ENCODE measurements around the gene HPCAL4. TPM values are rescaled to one million over a fixed set of nuclear protein-coding genes. Genes with fewer than 3 reads are reported as not detected.

Gene HPCAL4
- total RNA-seq: 0.05 TPM
- long read RNA-seq: 0 reads

DNA sequence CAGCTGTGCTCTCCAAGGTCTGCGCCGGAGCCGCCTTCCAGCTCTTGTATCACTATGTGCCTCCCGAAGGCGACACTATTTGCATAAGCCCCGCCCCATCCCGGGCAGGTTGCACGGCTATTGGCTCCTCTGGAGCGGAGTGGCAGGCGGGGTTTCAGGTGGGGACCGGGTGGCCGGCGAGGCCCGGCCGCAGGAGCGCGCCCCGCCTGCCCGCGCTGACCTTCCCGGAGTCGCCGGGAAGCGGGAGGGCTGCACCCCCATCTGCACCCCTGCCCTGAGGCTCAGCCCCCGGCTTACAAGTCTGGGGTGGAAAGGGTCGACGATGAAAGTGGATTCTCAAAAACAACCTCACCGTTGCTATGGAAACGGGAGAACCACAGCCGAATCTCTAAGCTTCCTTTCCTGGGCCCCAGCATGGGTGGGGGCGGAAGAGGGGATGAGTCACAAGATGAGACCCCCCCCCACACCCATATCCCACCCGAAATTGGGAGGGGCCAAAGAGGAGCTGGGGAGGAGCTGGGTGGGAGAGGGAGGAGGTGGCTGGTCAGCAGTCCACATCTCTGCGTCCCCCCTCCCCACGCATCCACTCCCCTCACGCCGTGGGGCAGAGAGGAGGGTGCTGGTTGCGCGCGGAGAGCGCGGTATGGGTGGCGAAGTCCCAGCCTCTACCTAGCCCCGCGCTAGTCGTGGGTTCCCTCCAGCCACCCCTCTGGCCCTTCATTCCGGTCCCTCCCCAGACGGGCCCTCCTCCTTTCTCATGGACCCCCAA lies at the start of gene HPCAL4:
Gene HPCAL4 (minus strand): TSS at position 51 of the 769 bp plus-strand sequence. CDS start 6,830 bp downstream, outside the sequence.
- intact Hi-C loops (cut with DNase I): no loop called here
- DNase-seq (ENCODE audit: low spot score): peak; percentile 90

DNA sequence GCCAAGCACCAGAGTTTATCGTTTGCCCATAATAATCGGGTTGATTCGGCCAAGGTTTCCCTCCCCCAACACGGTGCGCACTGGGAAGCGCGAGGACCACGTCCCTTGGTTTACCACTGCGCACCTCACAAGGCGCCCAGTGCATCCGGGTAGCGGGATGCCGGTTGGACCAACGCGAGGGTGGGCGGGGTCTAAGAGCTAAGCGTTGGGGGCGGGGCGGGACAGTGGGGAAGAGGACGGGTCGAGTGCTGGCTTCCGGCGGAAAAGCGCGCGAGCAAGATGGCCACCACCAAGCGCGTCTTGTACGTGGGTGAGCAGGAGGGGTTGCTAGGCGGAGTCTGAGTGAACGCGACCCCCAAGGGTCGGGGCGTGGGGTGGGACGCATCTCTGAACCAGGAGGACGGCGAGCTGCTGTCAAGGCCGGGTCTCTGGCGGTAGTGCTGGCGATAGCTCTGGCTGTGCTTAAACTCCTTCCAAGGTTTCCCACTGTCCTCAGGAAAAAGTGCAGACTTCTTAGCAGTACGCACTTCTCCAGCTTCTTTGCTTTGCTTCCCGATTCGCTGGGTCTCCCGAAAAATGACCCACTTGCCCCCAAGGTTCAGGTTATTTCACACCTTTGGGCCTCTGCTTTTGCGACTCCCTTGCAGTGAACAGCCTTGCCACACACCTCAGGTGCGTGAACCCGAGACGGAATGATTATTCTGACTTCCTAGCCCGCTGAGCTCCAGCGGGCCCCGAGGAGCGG lies 47.6 kb upstream of the HPCAL4 start, which contains the start of gene PPIE:
Gene PPIE (plus strand): TSS at position 261 of the 745 bp plus-strand sequence. CDS start 19 bp downstream, at position 280.
- intact Hi-C loops (cut with DNase I): no loop called here
- DNase-seq (ENCODE audit: low spot score): peak; percentile 96

DNA sequence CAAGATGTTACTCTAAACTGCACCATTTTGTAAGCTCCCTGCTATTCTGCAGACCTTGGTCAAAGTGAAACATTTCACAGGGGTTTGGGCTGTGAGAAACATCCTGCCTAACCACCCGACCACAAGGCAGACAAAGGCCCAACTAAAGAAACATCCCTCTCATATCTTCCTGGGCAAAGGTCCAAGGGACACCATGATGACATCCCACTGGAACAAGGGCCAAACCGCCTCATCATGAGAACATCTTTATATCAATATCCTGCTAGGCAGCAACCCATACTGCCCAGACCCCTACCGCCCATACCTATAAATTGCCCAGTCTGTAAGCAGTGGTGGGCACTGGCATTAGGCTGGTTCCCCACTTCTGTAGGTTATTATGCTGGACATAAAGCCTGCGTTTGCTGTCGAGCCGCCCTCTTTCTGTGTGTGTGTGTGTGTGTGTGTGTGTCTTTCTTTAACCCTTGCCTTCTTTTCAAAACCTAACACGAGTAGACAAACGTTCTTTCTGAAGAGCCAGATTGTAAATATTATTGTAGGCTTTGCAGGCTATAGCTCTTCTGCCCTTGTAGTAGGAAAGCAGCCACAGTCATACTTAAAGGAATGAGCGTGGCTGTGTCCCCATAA lies 46.4 kb upstream of the HPCAL4 start:
- intact Hi-C loops (cut with DNase I): no loop called here

GRCh38 chr1:39735731-39736130 lies 44.5 kb upstream of the HPCAL4 start:
- DNase-seq (ENCODE audit: low spot score): no peak
- intact Hi-C loops (cut with DNase I): no loop called here

More for the DNA sequence above, 46.4 kb upstream of the HPCAL4 start:
- no peak for DNase-seq (ENCODE audit: low spot score)

GRCh38 chr1:39733161-39733560 lies 41.9 kb upstream of the HPCAL4 start:
- DNase-seq (ENCODE audit: low spot score): no peak
- intact Hi-C loops (cut with DNase I): no loop called here

DNA sequence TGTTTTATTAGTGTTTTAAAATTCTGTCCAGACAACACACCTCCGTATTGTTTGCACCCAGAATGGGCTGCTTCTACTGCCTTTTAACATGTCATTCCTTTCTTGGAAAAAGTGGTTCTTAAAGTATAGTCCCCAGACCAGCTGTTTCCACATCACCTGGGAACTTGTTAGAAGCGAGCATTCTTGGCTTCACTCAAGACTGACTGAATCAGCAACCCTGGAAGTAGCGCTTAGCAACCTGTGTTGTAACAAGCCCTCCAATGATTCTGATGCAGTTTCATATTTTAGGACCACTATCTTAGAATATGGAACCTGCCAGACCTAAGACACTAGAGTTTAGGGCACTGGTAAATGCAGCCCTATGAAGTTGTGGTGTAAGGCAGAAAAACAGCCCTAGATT lies 41.5 kb upstream of the HPCAL4 start:
- intact Hi-C loops (cut with DNase I): no loop called here
- DNase-seq (ENCODE audit: low spot score): no peak

- no peak for DNase-seq (ENCODE audit: low spot score)
- intact Hi-C loops (cut with DNase I): no loop called here
These were observed 38.6 kb upstream of the HPCAL4 start for GRCh38 chr1:39729842-39730241.

DNA sequence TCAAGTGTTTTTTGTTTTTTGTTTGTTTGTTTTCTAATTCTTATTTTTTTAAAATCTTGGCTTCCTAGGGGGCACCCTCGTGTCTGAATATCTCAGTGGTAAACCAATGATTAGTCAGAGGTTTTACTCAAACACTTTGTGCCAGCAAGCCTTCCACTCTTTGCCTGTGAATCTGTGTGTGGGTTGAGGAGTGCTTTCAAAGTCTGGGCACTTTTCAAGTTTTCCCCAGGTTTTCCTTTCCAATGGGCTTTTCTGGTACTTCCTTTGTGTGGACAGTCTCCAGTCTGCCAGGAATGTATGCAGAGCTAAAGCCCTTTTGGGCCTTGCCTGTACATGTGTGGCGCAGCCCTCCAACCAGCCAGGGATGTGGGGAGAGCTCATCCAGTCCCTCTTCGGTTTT lies 37.8 kb upstream of the HPCAL4 start:
- no peak for DNase-seq (ENCODE audit: low spot score)
- intact Hi-C loops (cut with DNase I): no loop called here

DNA sequence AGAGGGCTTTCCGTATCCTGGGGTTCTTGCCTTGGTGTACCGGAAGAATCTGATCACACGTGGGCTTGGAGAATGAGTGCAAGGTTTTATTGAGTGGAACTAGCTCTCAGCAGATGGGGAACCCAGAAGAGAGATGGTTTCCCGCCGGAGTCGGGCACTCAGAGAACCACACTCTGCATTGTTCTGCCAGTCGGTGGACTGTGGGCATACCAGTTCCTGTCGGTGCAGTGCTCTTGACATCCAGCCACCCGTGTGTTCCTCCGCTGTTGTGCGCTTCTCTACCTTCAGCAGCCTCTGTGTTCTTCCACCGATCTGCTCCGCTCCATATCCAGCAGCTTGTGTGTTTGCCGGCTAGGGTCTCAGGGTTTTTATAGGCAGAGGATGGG lies 36.7 kb upstream of the HPCAL4 start:
- intact Hi-C loops (cut with DNase I): no loop called here
- no peak for DNase-seq (ENCODE audit: low spot score)

- intact Hi-C loops (cut with DNase I): no loop called here
- DNase-seq (ENCODE audit: low spot score): no peak
These were observed 36.1 kb upstream of the HPCAL4 start for GRCh38 chr1:39727221-39727931.

GRCh38 chr1:39726600-39726999 lies 35.4 kb upstream of the HPCAL4 start:
- DNase-seq (ENCODE audit: low spot score): no peak
- intact Hi-C loops (cut with DNase I): no loop called here

DNA sequence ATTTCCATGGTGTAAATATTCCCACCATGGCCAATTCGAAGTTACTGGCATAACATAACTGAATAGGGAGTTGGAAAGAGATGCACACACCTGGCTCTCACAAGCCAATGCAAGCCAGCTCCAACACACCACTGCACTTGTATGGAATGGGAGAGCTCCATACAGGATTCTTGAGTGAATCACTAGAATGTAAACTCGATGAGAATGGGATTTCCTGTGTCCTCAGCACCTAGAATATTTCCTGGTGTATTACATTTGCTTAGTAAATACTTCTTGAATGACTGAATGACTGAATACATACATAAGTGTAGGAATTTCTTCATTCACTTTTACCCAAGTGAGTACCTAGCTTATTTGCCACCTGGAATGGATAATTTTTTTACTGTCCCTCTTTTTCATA lies 31.3 kb upstream of the HPCAL4 start:
- DNase-seq (ENCODE audit: low spot score): no peak
- intact Hi-C loops (cut with DNase I): loop anchor here (5.0 kb wide), 1 partner anchor 65 kb away; no protein-coding TSS in a partner anchor

GRCh38 chr1:39721664-39722063 lies 30.4 kb upstream of the HPCAL4 start:
- intact Hi-C loops (cut with DNase I): loop anchor here (2.0 to 5.0 kb wide), 2 partner anchors 64 to 117 kb away; no protein-coding TSS in a partner anchor
- no peak for DNase-seq (ENCODE audit: low spot score)

DNA sequence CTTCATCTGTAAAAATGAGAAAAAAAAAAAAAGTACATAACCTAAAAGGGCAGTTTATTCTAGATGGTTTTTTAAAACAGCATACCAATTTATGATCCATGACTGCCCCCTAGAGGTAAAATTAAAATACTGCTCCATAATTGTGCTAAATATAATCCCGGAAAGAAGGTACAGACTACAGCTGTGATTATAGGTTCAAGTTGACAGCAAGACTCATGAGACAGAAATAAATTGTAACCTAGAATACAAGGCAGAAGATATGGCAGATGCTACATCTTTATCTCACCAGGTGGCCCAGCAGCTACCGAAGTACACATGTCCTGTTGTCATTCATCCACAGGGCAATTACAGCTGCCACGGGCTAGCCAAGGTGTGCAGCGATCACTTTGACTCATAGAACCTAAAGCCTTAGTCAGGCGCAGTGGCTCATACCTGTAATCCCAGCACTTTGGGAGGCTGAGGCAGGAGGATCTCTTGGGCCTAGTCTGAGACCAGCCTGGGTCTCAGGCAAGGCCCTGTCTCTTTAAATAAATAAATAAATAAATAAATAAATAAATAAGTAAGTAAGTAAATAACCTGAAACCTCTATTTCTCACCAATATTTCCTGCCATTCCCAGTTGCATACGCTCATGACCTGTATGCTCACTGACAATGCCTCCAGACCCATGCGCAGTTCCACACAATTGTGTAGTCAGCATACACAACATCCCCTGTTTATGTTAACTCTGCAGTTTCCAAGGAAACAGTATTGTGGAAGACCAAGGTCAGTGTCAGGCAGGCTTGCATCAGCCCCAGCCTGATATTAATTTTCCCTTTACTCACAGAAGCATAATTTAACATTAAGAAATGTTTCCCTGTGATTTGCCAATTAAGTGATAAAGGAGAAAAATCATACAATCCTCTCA lies 29.1 kb upstream of the HPCAL4 start:
- no peak for DNase-seq (ENCODE audit: low spot score)

DNA sequence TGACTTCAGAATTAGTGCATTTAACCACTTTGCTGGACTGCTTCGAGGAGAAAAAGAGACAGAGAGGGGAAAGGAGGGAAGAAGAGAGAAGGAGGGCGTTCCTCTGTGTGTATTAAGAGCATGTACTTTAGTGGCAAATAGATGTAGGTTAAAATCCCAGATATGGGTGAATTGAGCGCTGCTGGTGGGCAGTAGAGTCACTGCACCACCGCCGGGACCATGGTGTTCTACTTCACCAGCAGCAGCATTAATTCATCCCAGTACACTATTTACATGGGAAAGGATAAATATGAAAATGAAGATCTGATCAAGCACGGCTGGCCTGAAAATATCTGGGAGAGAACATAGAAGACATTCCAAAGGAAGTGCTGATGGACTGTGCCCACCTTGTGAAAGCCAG lies 26.6 kb upstream of the HPCAL4 start:
- intact Hi-C loops (cut with DNase I): no loop called here
- no peak for DNase-seq (ENCODE audit: low spot score)

More for the DNA sequence above, 29.1 kb upstream of the HPCAL4 start:
- intact Hi-C loops (cut with DNase I): loop anchor here (2.0 to 5.0 kb wide), 2 partner anchors 63 to 116 kb away; no protein-coding TSS in a partner anchor

- intact Hi-C loops (cut with DNase I): no loop called here
- DNase-seq (ENCODE audit: low spot score): no peak
These were observed 22.3 kb upstream of the HPCAL4 start for GRCh38 chr1:39713557-39713956.

- intact Hi-C loops (cut with DNase I): no loop called here
- DNase-seq (ENCODE audit: low spot score): no peak
These were observed 20.7 kb upstream of the HPCAL4 start for GRCh38 chr1:39711966-39712340.

DNA sequence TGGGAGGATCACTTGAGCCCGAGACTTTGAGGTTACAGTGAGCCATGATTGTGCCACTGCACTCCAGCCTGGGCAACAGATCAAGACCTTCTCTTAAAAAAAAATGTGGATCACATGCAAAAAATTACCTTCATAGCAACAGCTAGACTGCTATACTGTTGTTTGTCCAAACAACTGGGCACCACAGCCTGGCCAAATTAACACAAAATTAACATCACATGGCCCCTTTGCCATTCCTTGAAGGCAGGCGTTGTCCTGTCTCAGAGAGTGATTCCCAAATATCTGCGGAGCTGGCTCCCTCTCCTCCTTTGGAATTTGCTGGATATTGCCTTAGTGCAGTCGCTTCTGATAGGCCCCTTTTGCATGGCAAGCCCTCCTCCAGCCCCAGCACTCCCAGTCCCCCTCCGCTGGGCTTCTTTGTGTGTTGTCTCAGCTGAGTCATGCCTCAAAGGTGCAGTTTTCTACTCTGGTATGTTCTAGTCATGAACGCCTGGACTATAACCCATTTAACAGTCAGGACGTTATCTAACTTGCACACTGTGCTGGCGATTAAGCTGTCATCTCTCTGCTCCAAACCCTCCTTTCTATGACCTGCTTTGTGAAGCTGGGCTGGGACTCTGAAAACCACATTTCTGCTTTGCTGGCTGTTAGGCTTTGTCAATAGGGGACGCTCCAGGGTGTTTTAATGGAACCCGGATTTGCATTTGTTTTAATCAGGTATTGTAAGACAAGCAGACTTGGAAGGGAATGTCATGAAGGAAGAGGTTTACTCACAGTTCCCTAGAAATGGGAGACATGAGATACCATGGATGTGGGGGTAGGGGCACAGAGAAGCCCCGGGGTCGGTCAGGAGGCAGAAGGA lies 20.1 kb upstream of the HPCAL4 start:
- no peak for DNase-seq (ENCODE audit: low spot score)
- intact Hi-C loops (cut with DNase I): no loop called here

Measured in cardiac septum (tissue), 1 donor.